ENCODE measurements around the gene KATNAL2. TPM values are rescaled to one million over a fixed set of nuclear protein-coding genes. Genes with fewer than 3 reads are reported as not detected.
"Not testable (repeated sequence)": the region's sequence is repeated elsewhere in the genome, so short reads cannot be mapped to it uniquely, and the experiment has no call there.

The KATNAL2 gene
- polyA plus RNA-seq, 3 donors, result 0.35 to 0.36 TPM; not detected in 1

DNA sequence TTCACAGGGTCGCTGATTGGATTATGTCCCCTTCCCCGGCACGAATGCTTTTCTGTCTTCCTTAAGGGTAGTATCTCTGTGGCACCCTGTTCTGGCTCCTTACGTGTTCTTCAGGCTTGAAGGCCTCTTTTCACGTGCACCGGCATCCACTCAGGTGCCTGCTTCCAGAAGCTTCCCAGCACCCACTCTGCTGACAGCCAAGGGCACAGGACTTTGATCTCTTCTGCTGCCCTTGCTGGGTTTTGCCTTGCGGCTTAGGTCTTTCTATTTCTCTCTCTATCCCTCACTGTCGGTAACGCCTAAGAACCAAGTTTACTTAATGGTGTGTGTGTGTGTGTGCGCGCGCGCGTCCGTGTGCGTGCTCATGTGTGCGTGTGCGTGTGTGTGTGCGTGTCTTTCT is 103.4 kb downstream of the KATNAL2 start:
- H3K36me3 Mint-ChIP-seq; H3K36me3 ChIP-seq (replicated peaks in 1 of 2; ENCODE audit: control insufficient read depth in 1 of 2, insufficient read depth in 2 of 2, low read length in 2 of 2); H3K79me2 ChIP-seq (ENCODE audit: insufficient read depth, low read length); H3K9me3 Mint-ChIP-seq; H2AFZ ChIP-seq (ENCODE audit: insufficient read depth, low read depth, low read length, poor library complexity, severe bottlenecking); H3K27ac Mint-ChIP-seq; H3K4me2 ChIP-seq (replicated peaks; ENCODE audit: extremely low read depth, low read length, poor library complexity, severe bottlenecking); H3K9ac ChIP-seq (ENCODE audit: insufficient read depth, low read length, poor library complexity, severe bottlenecking); H3K4me1 Mint-ChIP-seq; intact Hi-C loops (cut with micrococcal nuclease); DNase-seq; H3K4me3 Mint-ChIP-seq; H3K27me3 Mint-ChIP-seq (ENCODE audit: low read depth in 3 of 3); H4K20me1 ChIP-seq (ENCODE audit: insufficient read depth, low read length); H3K27me3 ChIP-seq (ENCODE audit: control insufficient read depth in 2 of 2, insufficient read depth in 2 of 2, low read length in 2 of 2); H3K4me1 ChIP-seq (ENCODE audit: control insufficient read depth in 1 of 2, insufficient read depth in 2 of 2, low read length in 2 of 2); H3K27ac ChIP-seq (ENCODE audit: low read depth in 1 of 2, low read length in 2 of 2); H3K4me3 ChIP-seq (replicated peaks in 1 of 3; ENCODE audit: low read depth in 2 of 3, low read length in 3 of 3): not testable (repeated sequence)
- peaks cover 13 to 14% of the 10 kb centered on the region in 2 donors for H3K9me3 ChIP-seq (replicated peaks in 1 of 2; ENCODE audit: control insufficient read depth in 1 of 2, insufficient read depth in 1 of 2, low read length in 2 of 2)
- WGBS (ENCODE audit: insufficient coverage), result no CpG with 5 or more reads among the region's 19 CpGs

DNA sequence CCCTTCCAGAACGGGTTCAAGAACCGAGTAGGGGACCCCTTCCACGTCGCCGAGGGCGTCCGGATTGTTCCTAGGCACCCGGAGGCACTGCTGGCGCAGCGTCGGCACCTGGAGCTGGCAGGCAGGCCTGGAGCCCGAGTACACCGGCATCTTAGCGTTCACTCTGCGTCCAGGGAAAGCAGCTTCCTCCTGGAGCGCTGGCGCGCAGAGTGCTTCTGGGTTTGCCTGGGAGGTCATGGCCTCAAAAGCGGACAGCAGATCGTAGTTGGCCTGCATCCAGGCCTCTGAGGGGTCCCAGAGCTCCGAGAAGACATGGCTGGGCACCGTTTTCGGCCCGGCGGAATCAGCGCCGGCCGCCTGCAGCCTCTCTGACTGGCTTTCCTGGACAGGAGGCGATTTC is 105.4 kb downstream of the KATNAL2 start:
- 97% methylated on average over 7 of the region's 29 CpGs for WGBS (ENCODE audit: insufficient coverage)
- peaks cover 14% of the 10 kb centered on the region in 2 donors for H3K9me3 ChIP-seq (replicated peaks in 1 of 2; ENCODE audit: control insufficient read depth in 1 of 2, insufficient read depth in 1 of 2, low read length in 2 of 2)
- H3K27ac Mint-ChIP-seq; H3K4me1 Mint-ChIP-seq; H3K4me3 ChIP-seq (replicated peaks in 1 of 3; ENCODE audit: low read depth in 2 of 3, low read length in 3 of 3); H2AFZ ChIP-seq (ENCODE audit: insufficient read depth, low read depth, low read length, poor library complexity, severe bottlenecking); H3K27me3 Mint-ChIP-seq (ENCODE audit: low read depth in 3 of 3); H3K9me3 Mint-ChIP-seq; H3K79me2 ChIP-seq (ENCODE audit: insufficient read depth, low read length); H3K4me1 ChIP-seq (ENCODE audit: control insufficient read depth in 1 of 2, insufficient read depth in 2 of 2, low read length in 2 of 2); H3K9ac ChIP-seq (ENCODE audit: insufficient read depth, low read length, poor library complexity, severe bottlenecking); H3K27ac ChIP-seq (ENCODE audit: low read depth in 1 of 2, low read length in 2 of 2); H4K20me1 ChIP-seq (ENCODE audit: insufficient read depth, low read length); H3K36me3 Mint-ChIP-seq; H3K4me3 Mint-ChIP-seq; DNase-seq; H3K27me3 ChIP-seq (ENCODE audit: control insufficient read depth in 2 of 2, insufficient read depth in 2 of 2, low read length in 2 of 2); intact Hi-C loops (cut with micrococcal nuclease); H3K4me2 ChIP-seq (replicated peaks; ENCODE audit: extremely low read depth, low read length, poor library complexity, severe bottlenecking); H3K36me3 ChIP-seq (replicated peaks in 1 of 2; ENCODE audit: control insufficient read depth in 1 of 2, insufficient read depth in 2 of 2, low read length in 2 of 2): not testable (repeated sequence)

GRCh38 chr18:47023769-47024465 is 106.5 kb downstream of the KATNAL2 start:
- H3K4me3 Mint-ChIP-seq; H3K36me3 Mint-ChIP-seq; H3K4me3 ChIP-seq (replicated peaks in 1 of 3; ENCODE audit: low read depth in 2 of 3, low read length in 3 of 3); H3K27me3 ChIP-seq (ENCODE audit: control insufficient read depth in 2 of 2, insufficient read depth in 2 of 2, low read length in 2 of 2); H2AFZ ChIP-seq (ENCODE audit: insufficient read depth, low read depth, low read length, poor library complexity, severe bottlenecking); H3K4me1 Mint-ChIP-seq; H3K27me3 Mint-ChIP-seq (ENCODE audit: low read depth in 3 of 3); H4K20me1 ChIP-seq (ENCODE audit: insufficient read depth, low read length); H3K36me3 ChIP-seq (replicated peaks in 1 of 2; ENCODE audit: control insufficient read depth in 1 of 2, insufficient read depth in 2 of 2, low read length in 2 of 2); H3K27ac ChIP-seq (ENCODE audit: low read depth in 1 of 2, low read length in 2 of 2); H3K9me3 Mint-ChIP-seq; H3K9ac ChIP-seq (ENCODE audit: insufficient read depth, low read length, poor library complexity, severe bottlenecking); intact Hi-C loops (cut with micrococcal nuclease); H3K4me2 ChIP-seq (replicated peaks; ENCODE audit: extremely low read depth, low read length, poor library complexity, severe bottlenecking); DNase-seq; H3K4me1 ChIP-seq (ENCODE audit: control insufficient read depth in 1 of 2, insufficient read depth in 2 of 2, low read length in 2 of 2); H3K27ac Mint-ChIP-seq; H3K79me2 ChIP-seq (ENCODE audit: insufficient read depth, low read length): not testable (repeated sequence)
- no CpG with 5 or more reads among the region's 55 CpGs for WGBS (ENCODE audit: insufficient coverage)
- peaks cover 14 to 17% of the 10 kb centered on the region in 2 donors for H3K9me3 ChIP-seq (replicated peaks in 1 of 2; ENCODE audit: control insufficient read depth in 1 of 2, insufficient read depth in 1 of 2, low read length in 2 of 2)

- H2AFZ ChIP-seq (ENCODE audit: insufficient read depth, low read depth, low read length, poor library complexity, severe bottlenecking); H3K36me3 ChIP-seq (replicated peaks in 1 of 2; ENCODE audit: control insufficient read depth in 1 of 2, insufficient read depth in 2 of 2, low read length in 2 of 2); H3K27ac ChIP-seq (ENCODE audit: low read depth in 1 of 2, low read length in 2 of 2); H3K4me3 Mint-ChIP-seq; H3K4me2 ChIP-seq (replicated peaks; ENCODE audit: extremely low read depth, low read length, poor library complexity, severe bottlenecking); H3K27ac Mint-ChIP-seq; H3K79me2 ChIP-seq (ENCODE audit: insufficient read depth, low read length); H4K20me1 ChIP-seq (ENCODE audit: insufficient read depth, low read length); H3K27me3 ChIP-seq (ENCODE audit: control insufficient read depth in 2 of 2, insufficient read depth in 2 of 2, low read length in 2 of 2); H3K36me3 Mint-ChIP-seq; H3K4me3 ChIP-seq (replicated peaks in 1 of 3; ENCODE audit: low read depth in 2 of 3, low read length in 3 of 3); intact Hi-C loops (cut with micrococcal nuclease); H3K4me1 Mint-ChIP-seq; H3K27me3 Mint-ChIP-seq (ENCODE audit: low read depth in 3 of 3); H3K4me1 ChIP-seq (ENCODE audit: control insufficient read depth in 1 of 2, insufficient read depth in 2 of 2, low read length in 2 of 2); DNase-seq; H3K9me3 Mint-ChIP-seq; H3K9ac ChIP-seq (ENCODE audit: insufficient read depth, low read length, poor library complexity, severe bottlenecking): not testable (repeated sequence)
- H3K9me3 ChIP-seq (replicated peaks in 1 of 2; ENCODE audit: control insufficient read depth in 1 of 2, insufficient read depth in 1 of 2, low read length in 2 of 2), result peaks cover 14 to 18% of the 10 kb centered on the region in 2 donors
- 89% methylated on average over 3 of the region's 17 CpGs for WGBS (ENCODE audit: insufficient coverage)
Measured at GRCh38 chr18:47025557-47026174, 108.3 kb downstream of the KATNAL2 start.
